ENCODE measurements around the gene PCDH19.

DNA sequence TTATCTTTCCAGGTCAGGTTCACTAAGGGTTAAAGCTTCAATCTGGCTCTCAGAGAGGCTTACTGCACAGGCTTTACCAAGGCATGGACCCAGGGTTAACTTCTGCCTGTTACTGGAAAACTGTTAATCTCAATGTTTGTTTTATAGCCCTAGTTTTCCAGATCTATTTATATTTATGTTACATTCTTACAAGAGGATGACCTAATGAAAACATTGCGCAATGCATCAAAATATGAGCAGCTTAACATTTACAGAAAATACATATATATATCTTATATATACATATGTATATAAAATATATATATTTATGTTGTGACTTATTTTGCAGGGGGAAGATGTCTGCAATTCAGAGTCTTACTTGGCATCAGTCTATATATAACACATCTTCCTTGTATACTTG is 112.3 kb downstream of the PCDH19 start:
- TF ChIP-seq EZH2 (IDR thresholded peaks at IDR 0.05; ENCODE audit: insufficient read depth, poor library complexity, severe bottlenecking) (no peak), EZH2phosphoT487 (IDR thresholded peaks at IDR 0.05; ENCODE audit: insufficient read depth, low read depth) (no peak)
